HL-60 (cell line): ENCODE measurements around the gene GRAMD4.
A peak's percentile ranks its signal among the peaks of the same experiment; 100 is the strongest.

Experiments used
- DNase-seq, 2 experiments: peaks; one replicate each; pipeline ENCODE4 v3.0.0-alpha.2; 2010 to 2020; ENCODE audit warnings: low read depth in 1 of 2, low spot score in 1 of 2
- H3K27ac ChIP-seq: fragments of 250-450 bp; sonication (Bioruptor Pico); replicated peaks from 2 replicates; pipeline ENCODE4 v1.5.1; 2020; ENCODE audit warnings: mild to moderate bottlenecking, moderate library complexity
- H3K27me3 ChIP-seq: fragments of 250-450 bp; sonication (Bioruptor Pico); 2 replicates; pipeline ENCODE4 v1.5.1; 2021; ENCODE audit warnings: mild to moderate bottlenecking, moderate library complexity; ENCODE audit not compliant: insufficient read depth, poor library complexity, severe bottlenecking
- H3K4me3 ChIP-seq: replicated peaks from 2 replicates; pipeline ENCODE4 v1.5.1; 2011; ENCODE audit warnings: mild to moderate bottlenecking, control low read depth, low read length; ENCODE audit not compliant: insufficient read depth
- GABPA ChIP-seq: IDR thresholded peaks from 2 replicates; pipeline ENCODE4 v1.6.1; 2012; ENCODE audit warnings: low read depth
- POLR2AphosphoS5 ChIP-seq: IDR thresholded peaks from 2 replicates; pipeline ENCODE4 v1.6.1; 2012; ENCODE audit warnings: low read depth
- REST ChIP-seq: IDR thresholded peaks from 2 replicates; pipeline ENCODE4 v1.6.1; 2012; ENCODE audit warnings: low read depth; ENCODE audit not compliant: insufficient replicate concordance
- SPI1 ChIP-seq: IDR thresholded peaks from 2 replicates; pipeline ENCODE4 v1.6.1; 2012; ENCODE audit warnings: low read depth, mild to moderate bottlenecking, borderline replicate concordance
- TF ChIP-seq, protein P1 (sequence below): IDR thresholded peaks from one replicate; pipeline ENCODE4 v1.5.1; 2011; ENCODE audit warnings: low read length, control low read depth, inconsistent platforms; ENCODE audit not compliant: insufficient read depth

Gene GRAMD4

DNA sequence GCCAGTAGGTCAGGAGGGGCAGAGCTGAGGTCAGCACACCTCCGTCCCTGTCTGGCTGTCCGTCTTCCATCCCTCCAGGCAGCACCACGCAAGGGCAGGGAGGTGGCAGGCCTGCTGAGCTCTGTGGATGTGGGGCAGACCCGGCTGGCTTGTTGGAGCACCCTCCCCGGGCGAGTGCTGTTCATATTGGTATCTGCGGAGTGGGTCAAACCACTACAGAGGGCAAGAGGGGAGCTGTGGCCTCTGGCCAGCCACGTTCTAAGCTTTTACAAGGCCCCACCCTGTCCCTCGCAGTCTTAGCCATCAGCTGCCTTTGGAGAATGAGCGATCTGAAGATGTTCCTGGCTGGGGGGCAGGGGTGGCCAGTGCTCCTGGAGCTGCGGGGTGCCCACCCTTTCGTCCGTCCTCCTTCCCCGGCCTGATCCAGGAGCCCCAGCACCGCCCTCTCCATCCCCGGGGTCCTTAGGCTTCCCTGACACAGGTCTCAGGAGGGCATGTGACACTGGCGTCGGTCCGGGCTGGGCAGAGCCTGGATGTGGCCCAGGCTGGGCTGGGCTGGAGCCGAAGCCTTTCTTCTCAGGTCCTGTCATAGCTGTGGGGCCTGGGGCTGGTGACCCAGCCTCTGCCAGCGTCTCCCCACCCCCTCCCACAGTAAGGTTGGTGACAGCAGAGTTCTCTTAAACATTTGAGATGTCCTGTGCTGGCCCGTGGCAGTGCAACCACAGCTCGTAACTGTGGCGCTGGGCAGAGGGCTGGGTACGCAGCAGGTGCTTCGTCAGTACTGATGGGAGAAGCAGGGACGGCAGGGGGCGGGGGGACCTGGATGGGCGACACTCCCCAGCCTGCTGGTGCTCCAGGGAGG, 31.7 kb upstream of the GRAMD4 start:
- Histone ChIP-seq H3K27me3 (no peaks in the 10 kb centered on the region), H3K4me3 (no peak overlapping the region), H3K27ac (no peak overlapping the region)
- TF ChIP-seq POLR2AphosphoS5, result no peak
- TF ChIP-seq, protein P1, sequence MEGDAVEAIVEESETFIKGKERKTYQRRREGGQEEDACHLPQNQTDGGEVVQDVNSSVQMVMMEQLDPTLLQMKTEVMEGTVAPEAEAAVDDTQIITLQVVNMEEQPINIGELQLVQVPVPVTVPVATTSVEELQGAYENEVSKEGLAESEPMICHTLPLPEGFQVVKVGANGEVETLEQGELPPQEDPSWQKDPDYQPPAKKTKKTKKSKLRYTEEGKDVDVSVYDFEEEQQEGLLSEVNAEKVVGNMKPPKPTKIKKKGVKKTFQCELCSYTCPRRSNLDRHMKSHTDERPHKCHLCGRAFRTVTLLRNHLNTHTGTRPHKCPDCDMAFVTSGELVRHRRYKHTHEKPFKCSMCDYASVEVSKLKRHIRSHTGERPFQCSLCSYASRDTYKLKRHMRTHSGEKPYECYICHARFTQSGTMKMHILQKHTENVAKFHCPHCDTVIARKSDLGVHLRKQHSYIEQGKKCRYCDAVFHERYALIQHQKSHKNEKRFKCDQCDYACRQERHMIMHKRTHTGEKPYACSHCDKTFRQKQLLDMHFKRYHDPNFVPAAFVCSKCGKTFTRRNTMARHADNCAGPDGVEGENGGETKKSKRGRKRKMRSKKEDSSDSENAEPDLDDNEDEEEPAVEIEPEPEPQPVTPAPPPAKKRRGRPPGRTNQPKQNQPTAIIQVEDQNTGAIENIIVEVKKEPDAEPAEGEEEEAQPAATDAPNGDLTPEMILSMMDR, result no peak
- no peak for TF ChIP-seq GABPA
- TF ChIP-seq SPI1, result no peak
- no peak for TF ChIP-seq REST
- DNase-seq, result no peak

- no peak for TF ChIP-seq GABPA
- TF ChIP-seq SPI1, result no peak
- no peak for TF ChIP-seq POLR2AphosphoS5
- TF ChIP-seq, protein P1, result no peak
- no peak for TF ChIP-seq REST
- Histone ChIP-seq H3K27ac (peak overlapping the region; percentile 24), H3K4me3 (no peak overlapping the region), H3K27me3 (no peaks in the 10 kb centered on the region)
- no peak for DNase-seq
Measured at GRCh38 chr22:46589141-46589748, 30.9 kb upstream of the GRAMD4 start.

DNA sequence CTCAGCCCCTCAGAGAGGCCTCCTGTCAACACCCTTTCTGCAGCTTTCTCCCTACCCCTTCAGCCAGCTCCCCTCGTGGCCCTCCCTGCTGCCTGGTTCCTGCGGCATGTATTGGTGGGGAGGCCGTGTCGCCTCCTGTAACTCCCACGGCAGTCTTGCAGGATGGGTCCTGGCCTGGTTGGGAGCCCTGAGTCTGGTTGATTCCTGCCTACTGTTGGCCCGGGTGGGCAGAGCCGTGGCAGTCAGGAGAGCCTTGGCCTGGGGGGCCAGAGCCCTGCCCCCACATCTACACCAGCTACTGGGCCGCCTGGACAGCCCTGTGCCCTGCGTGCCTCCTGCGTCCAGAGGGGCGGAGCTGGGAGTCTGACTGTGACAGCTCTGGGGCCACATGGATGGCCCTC, 30.3 kb upstream of the GRAMD4 start:
- Histone ChIP-seq H3K4me3 (no peak overlapping the region), H3K27me3 (no peaks in the 10 kb centered on the region), H3K27ac (peak overlapping the region; percentile 24)
- no peak for DNase-seq
- TF ChIP-seq SPI1 (no peak), POLR2AphosphoS5 (no peak), REST (no peak), GABPA (no peak)
- TF ChIP-seq, protein P1, result no peak
